Measurements from ENCODE around the gene TNFAIP1. TPM values are rescaled to one million over a fixed set of nuclear protein-coding genes. Genes with fewer than 3 reads are reported as not detected.

TNFAIP1 gene
- total RNA-seq, 1 experiment from 2014 or later = 21.3 TPM

DNA sequence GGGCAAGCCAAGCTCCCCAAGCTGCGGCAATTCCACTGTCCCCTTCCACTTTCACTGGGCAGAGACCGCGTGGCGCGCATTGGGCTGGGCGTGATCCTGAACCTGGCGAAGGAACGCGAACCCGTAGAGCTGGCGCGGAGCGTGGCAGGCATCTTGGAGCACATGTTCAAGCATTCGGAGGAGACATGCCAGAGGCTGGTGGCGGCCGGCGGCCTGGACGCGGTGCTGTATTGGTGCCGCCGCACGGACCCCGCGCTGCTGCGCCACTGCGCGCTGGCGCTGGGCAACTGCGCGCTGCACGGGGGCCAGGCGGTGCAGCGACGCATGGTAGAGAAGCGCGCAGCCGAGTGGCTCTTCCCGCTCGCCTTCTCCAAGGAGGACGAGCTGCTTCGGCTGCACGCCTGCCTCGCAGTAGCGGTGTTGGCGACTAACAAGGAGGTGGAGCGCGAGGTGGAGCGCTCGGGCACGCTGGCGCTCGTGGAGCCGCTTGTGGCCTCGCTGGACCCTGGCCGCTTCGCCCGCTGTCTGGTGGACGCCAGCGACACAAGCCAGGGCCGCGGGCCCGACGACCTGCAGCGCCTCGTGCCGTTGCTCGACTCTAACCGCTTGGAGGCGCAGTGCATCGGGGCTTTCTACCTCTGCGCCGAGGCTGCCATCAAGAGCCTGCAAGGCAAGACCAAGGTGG is 45.7 kb downstream of the TNFAIP1 start (continued):
- TF ChIP-seq, protein P1, sequence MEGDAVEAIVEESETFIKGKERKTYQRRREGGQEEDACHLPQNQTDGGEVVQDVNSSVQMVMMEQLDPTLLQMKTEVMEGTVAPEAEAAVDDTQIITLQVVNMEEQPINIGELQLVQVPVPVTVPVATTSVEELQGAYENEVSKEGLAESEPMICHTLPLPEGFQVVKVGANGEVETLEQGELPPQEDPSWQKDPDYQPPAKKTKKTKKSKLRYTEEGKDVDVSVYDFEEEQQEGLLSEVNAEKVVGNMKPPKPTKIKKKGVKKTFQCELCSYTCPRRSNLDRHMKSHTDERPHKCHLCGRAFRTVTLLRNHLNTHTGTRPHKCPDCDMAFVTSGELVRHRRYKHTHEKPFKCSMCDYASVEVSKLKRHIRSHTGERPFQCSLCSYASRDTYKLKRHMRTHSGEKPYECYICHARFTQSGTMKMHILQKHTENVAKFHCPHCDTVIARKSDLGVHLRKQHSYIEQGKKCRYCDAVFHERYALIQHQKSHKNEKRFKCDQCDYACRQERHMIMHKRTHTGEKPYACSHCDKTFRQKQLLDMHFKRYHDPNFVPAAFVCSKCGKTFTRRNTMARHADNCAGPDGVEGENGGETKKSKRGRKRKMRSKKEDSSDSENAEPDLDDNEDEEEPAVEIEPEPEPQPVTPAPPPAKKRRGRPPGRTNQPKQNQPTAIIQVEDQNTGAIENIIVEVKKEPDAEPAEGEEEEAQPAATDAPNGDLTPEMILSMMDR (IDR thresholded peaks at IDR 0.05) = peak; percentile 49; the same call in 1 of the 2 replicates

DNA sequence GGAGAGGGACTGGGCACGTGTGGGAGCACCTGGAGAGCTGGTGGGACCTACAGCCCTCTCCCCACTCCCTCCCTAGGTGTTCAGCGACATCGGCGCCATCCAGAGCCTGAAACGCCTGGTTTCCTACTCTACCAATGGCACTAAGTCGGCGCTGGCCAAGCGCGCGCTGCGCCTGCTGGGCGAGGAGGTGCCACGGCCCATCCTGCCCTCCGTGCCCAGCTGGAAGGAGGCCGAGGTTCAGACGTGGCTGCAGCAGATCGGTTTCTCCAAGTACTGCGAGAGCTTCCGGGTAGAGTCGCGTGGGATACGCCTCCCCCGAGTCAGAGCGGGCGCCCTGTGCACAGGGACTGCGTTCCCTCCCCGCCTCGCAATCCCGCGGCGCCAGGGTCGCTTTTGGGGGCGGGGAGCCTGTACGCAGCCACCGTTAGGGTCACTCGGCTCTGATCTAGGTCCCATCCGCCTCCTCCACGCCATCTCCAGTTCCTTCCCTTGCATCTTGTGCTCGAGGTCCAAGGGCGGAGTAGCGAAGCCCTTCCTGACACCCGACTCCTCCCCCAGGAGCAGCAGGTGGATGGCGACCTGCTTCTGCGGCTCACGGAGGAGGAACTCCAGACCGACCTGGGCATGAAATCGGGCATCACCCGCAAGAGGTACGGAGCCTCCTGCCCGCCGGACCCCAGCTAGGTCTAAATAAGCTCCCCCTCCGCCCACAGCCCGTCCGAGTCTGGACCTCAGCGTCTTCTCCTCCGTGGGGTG is 48.9 kb downstream of the TNFAIP1 start:
- CTCF ChIA-PET = interaction anchor here (1.0 to 6.9 kb wide), 8 partner anchors 17 to 733 kb away, joined by 3 to 63 read pairs (median 4); partner anchors contain the start of gene POLDIP2
- peak; percentile 53 for DNase-seq (ENCODE audit: low spot score)
- peaks cover 2% of the 10 kb centered on the region; the same call in 1 of the 2 replicates for H3K36me3 Mint-ChIP-seq
- peaks cover 83% of the 10 kb centered on the region for H3K27me3 Mint-ChIP-seq (ENCODE audit: low read depth)
- H3K4me1 Mint-ChIP-seq = peaks cover 11% of the 10 kb centered on the region
- peak overlapping the region; percentile 89 for H3K4me3 Mint-ChIP-seq
- H3K9me3 Mint-ChIP-seq = no peaks in the 10 kb centered on the region
- POLR2A ChIA-PET = interaction anchor here (1.3 kb wide), 1 partner anchor 23 kb away, joined by 3 read pairs; no protein-coding TSS in a partner anchor
- peak; percentile 80; the same call in 1 of the 2 replicates for TF ChIP-seq KAT7 (CRISPR knock-in tag; IDR thresholded peaks at IDR 0.05; ENCODE audit: borderline replicate concordance)
- TF ChIP-seq, protein P2, sequence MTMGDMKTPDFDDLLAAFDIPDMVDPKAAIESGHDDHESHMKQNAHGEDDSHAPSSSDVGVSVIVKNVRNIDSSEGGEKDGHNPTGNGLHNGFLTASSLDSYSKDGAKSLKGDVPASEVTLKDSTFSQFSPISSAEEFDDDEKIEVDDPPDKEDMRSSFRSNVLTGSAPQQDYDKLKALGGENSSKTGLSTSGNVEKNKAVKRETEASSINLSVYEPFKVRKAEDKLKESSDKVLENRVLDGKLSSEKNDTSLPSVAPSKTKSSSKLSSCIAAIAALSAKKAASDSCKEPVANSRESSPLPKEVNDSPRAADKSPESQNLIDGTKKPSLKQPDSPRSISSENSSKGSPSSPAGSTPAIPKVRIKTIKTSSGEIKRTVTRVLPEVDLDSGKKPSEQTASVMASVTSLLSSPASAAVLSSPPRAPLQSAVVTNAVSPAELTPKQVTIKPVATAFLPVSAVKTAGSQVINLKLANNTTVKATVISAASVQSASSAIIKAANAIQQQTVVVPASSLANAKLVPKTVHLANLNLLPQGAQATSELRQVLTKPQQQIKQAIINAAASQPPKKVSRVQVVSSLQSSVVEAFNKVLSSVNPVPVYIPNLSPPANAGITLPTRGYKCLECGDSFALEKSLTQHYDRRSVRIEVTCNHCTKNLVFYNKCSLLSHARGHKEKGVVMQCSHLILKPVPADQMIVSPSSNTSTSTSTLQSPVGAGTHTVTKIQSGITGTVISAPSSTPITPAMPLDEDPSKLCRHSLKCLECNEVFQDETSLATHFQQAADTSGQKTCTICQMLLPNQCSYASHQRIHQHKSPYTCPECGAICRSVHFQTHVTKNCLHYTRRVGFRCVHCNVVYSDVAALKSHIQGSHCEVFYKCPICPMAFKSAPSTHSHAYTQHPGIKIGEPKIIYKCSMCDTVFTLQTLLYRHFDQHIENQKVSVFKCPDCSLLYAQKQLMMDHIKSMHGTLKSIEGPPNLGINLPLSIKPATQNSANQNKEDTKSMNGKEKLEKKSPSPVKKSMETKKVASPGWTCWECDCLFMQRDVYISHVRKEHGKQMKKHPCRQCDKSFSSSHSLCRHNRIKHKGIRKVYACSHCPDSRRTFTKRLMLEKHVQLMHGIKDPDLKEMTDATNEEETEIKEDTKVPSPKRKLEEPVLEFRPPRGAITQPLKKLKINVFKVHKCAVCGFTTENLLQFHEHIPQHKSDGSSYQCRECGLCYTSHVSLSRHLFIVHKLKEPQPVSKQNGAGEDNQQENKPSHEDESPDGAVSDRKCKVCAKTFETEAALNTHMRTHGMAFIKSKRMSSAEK (CRISPR knock-in tag; IDR thresholded peaks at IDR 0.05; ENCODE audit: borderline replicate concordance) = no peak
- 0 out of 2 replicates have a peak, but pooled peaks have one; percentile 10 for TF ChIP-seq CREM (CRISPR knock-in tag; IDR thresholded peaks at IDR 0.05)
- TF ChIP-seq IRF2 (CRISPR knock-in tag; IDR thresholded peaks at IDR 0.05; ENCODE audit: borderline replicate concordance, low read depth) = no peak
- 0 out of 2 replicates have a peak, but pooled peaks have one; percentile 22 for TF ChIP-seq ZNF232 (CRISPR knock-in tag; IDR thresholded peaks at IDR 0.05)
- TF ChIP-seq NR2C2 (CRISPR knock-in tag; IDR thresholded peaks at IDR 0.05) = no peak
- TF ChIP-seq, protein P3, sequence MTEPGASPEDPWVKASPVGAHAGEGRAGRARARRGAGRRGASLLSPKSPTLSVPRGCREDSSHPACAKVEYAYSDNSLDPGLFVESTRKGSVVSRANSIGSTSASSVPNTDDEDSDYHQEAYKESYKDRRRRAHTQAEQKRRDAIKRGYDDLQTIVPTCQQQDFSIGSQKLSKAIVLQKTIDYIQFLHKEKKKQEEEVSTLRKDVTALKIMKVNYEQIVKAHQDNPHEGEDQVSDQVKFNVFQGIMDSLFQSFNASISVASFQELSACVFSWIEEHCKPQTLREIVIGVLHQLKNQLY (CRISPR knock-in tag; IDR thresholded peaks at IDR 0.05) = no peak
- TF ChIP-seq, protein P4, sequence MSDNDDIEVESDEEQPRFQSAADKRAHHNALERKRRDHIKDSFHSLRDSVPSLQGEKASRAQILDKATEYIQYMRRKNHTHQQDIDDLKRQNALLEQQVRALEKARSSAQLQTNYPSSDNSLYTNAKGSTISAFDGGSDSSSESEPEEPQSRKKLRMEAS (CRISPR knock-in tag; IDR thresholded peaks at IDR 0.05) = peak; percentile 59; the same call in 1 of the 2 replicates
- TF ChIP-seq ESRRA (CRISPR knock-in tag; IDR thresholded peaks at IDR 0.05; ENCODE audit: borderline replicate concordance) = 0 out of 2 replicates have a peak, but pooled peaks have one; percentile 35
- TF ChIP-seq JUN (CRISPR knock-in tag; IDR thresholded peaks at IDR 0.05) = no peak
- TF ChIP-seq ZNF138 (CRISPR knock-in tag; conservative IDR thresholded peaks at IDR 0.05) = no peak
- no peak for TF ChIP-seq ZBTB21 (CRISPR knock-in tag; IDR thresholded peaks at IDR 0.05; ENCODE audit: borderline replicate concordance)
- TF ChIP-seq, protein P5, sequence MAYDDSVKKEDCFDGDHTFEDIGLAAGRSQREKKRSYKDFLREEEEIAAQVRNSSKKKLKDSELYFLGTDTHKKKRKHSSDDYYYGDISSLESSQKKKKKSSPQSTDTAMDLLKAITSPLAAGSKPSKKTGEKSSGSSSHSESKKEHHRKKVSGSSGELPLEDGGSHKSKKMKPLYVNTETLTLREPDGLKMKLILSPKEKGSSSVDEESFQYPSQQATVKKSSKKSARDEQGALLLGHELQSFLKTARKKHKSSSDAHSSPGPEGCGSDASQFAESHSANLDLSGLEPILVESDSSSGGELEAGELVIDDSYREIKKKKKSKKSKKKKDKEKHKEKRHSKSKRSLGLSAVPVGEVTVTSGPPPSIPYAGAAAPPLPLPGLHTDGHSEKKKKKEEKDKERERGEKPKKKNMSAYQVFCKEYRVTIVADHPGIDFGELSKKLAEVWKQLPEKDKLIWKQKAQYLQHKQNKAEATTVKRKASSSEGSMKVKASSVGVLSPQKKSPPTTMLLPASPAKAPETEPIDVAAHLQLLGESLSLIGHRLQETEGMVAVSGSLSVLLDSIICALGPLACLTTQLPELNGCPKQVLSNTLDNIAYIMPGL (CRISPR knock-in tag; IDR thresholded peaks at IDR 0.05) = 0 out of 2 replicates have a peak, but pooled peaks have one; percentile 26
- TF ChIP-seq NFATC4 (CRISPR knock-in tag; IDR thresholded peaks at IDR 0.05) = no peak
- TF ChIP-seq, protein P6, sequence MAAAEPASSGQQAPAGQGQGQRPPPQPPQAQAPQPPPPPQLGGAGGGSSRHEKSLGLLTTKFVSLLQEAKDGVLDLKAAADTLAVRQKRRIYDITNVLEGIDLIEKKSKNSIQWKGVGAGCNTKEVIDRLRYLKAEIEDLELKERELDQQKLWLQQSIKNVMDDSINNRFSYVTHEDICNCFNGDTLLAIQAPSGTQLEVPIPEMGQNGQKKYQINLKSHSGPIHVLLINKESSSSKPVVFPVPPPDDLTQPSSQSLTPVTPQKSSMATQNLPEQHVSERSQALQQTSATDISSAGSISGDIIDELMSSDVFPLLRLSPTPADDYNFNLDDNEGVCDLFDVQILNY (CRISPR knock-in tag; IDR thresholded peaks at IDR 0.05) = peak; percentile 38; the same call in 1 of the 2 replicates
- no peak overlapping the region for H3K27ac Mint-ChIP-seq
- peak; percentile 52 for ATAC-seq

Data from WTC11 (cell line).